GM18498 (cell line): Measurements from ENCODE around the gene GPRIN2.
"Not testable (repeated sequence)": the region's sequence is repeated elsewhere in the genome, so short reads cannot be mapped to it uniquely, and the experiment has no call there.

Source experiments
- ATAC-seq: cut with Tn5 transposase; IDR thresholded peaks from one replicate; pipeline ENCODE4 v1.9.1; 2021; ENCODE audit warnings: mild to moderate bottlenecking, moderate library complexity; ENCODE audit not compliant: unreplicated experiment

The GPRIN2 gene

DNA sequence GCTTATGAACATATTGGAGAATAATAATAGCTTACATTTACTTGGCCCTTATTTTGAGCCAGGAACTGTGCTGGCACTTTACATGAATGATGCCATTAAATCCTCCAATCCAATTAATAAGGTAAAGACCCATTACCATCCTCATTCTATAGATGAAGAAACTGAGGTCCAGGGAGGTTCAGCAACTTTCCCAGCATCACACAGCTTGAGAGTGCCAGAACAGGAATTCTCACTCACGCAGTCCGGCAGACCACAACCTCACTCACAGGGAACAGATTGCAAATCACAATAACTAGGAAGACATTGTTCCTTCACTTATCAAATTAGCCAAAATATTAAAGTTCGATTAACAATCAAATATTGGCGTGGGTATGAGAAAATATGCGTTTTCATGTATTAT is 18.3 kb downstream of the GPRIN2 start:
- ATAC-seq: no peak

DNA sequence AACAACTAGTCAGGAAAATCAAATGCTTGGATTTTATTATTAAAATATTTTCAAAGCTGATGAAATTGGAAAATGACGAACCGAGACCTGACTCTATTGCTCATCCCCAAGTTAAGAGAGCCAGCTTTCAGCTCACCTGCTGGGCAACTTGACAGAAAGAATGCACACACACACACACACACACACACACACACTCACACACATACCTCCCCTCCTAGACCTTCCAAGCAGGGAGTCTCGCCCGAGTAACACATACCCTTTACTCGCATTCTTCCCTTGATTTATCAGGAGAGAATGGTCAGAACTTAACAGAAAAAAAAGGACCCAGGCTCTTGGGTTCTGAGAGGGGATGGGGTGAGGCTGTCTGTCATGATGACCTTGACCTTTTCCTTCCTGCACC is 19.1 kb downstream of the GPRIN2 start:
- no peak for ATAC-seq

- no peak for ATAC-seq
Measured at GRCh38 chr10:46536781-46537180, 19.7 kb downstream of the GPRIN2 start.

DNA sequence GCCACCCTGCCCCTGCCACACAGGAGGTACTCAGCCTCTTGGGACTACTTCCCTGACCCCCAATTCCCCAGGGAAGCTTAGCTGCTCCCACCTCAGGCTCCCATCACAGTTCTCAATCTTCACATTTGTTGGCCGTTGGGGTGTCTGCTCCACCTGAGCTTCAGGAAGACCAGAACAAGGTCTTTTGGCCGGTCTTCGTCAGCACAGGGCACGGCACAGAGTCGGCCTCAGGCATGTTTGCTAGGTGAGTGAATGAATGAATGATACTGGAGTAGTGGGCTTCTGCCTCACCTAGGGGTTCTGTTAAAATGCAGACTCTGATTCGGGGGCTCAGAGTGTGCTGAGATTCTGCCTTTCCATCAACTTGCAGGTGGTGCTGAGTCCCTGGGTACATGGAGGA is 20.3 kb downstream of the GPRIN2 start:
- no peak for ATAC-seq

DNA sequence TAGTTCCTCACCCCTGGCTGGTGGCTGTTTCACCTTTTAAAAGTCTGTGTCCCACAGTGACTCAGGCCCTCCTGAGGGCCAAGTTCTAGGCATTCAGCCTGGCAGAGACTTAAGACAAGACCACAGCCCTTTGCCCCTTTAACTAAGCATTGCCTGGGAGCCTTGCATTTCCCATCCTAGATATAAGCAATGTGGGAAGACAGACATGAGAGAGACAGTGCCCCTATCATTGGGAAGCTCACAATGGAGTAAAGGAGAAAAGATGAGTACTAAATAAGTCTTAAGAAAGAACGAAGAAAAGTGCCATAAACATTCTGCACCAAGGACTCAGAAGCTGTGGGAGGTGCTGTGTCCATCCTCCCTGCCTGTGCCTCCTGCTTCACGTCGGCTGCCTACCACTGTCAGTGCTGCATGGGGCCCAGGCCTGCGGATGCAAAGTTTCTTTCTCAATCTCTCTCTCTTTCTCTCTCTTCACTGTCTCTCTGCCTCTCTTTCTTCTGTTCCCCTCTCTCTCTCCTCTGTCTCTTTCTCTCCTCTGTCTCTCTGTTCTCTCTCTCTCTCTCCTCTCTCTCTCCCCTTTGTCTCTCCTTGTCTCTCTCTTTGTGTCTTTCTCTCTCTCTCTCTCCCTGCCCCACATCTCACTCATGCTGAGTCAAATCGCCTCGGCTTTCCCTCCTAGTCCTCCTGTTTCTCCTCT is 21.5 kb downstream of the GPRIN2 start:
- ATAC-seq: no peak

DNA sequence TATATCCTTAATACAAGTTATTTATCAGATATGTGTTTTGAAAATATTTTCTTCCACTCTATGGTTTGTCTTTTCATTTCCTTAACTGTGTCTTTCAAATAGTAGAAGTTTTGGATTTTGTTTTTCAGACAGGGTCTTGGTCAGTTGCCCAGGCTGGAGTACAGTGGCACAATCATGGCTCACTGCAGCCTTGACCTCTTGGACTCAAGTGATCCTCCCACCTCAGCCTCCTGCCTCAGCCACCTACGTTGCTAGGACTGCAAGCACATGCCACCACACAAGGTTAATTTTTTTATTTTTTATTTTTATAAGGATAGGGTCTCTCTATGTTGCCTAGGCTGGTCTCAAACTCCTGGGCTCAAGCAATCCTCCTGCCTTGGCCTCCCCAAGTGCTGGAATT is 24.2 kb downstream of the GPRIN2 start:
- not testable (repeated sequence) for ATAC-seq

DNA sequence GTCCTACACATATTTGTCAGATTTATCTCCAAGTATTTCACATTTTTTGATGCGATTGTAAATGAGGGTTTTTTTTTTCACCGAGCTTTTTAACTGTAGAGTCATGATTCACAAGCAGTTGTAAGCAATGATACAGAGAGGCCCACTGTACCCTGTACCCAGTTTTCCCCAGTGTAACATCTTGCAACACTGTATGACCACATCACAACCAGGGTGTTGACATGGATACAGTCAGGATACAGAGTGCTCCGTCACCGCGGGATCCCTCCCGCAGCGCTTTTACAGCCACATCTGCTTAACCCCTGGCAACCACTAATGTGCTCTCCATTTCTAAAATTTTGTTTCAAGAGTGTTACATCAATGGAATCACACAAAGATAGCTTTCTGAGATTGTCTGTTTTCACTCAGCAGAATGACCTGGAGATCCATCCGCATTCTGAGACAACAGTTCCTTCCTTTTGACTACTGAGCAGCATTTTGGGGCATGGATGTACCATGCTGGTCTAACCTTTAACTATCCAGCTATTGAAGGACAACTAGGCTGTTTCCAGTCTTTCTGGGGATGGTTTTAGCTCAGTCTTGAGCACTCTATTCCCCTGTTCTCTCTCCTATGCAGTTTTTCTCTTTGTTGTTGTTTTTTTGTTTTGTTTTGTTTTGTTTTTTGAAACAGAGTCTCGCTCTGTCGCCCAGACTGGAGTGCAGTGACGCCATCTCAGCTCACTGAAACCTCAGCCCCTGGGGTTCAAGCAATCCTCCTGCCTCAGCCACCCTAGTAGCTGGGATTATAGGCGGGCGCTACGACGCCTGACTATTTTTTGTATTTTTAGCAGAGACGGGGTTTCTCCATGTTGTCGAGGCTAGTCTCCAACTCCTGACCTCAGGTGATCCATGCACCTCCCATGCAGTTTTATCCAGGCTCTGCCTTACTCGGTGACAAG is 25.9 kb downstream of the GPRIN2 start:
- ATAC-seq: no peak

- not testable (repeated sequence) for ATAC-seq
Measured at GRCh38 chr10:46529742-46530141, 26.7 kb downstream of the GPRIN2 start.

- ATAC-seq: no peak
Measured at GRCh38 chr10:46528675-46529615, 27.5 kb downstream of the GPRIN2 start.

- ATAC-seq: no peak
Measured at GRCh38 chr10:46528171-46528671, 28.2 kb downstream of the GPRIN2 start.

DNA sequence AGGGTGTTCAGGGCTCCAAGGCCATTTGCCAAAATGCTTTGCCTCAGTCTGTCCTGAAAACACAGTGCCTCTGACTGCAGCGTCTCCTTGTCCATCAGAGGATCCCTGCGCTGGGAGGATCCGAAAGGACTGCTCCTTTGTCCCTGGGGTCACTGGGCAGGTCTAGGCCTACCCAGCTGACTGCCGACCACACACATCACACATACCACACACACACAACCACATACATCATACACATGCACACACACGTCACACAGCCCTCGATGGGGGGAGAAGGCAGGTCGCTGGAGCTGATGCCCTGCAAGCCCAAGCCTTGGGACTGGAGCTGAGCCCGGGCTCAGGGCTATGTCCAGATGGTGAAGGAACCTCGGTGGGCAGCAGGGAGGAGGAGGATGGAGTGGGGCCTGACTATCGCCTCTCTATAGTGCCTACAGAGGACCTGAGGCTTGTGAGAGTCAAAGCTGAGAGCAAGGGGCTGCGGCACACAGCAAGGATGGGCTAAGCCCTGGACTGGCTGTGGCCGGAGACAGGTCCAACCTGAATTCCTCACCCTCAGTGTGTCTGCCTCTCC is 29.1 kb downstream of the GPRIN2 start:
- no peak for ATAC-seq

GRCh38 chr10:46526682-46527038 is 29.8 kb downstream of the GPRIN2 start:
- no peak for ATAC-seq

DNA sequence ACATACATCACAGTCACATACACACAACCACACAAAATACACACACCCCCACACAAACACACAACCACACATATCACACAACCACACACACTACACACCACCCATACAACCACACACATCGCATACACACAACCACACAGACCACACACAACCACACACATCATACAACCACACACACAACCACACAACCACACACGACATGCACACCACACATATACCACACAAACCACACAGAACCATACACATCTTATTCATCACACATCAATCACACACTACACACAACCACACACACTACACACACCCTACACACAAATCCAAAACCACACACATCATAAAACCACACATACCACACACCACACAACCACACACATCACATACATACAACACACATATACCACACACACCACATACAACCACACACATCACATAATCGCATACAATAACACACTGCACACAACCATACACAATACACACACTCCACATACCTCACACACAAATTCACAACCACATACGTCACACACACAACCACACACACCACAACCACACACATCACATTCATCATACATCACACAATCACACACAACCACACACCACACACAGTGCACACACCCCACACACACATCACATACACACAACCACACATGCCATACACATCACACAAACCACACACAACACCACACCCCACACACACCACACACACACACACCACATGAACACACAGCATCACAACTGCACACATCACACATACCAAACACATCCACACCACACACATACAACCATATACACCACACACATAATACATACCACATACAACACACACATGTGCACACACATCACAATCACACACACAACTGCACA is 30.4 kb downstream of the GPRIN2 start:
- ATAC-seq: no peak

DNA sequence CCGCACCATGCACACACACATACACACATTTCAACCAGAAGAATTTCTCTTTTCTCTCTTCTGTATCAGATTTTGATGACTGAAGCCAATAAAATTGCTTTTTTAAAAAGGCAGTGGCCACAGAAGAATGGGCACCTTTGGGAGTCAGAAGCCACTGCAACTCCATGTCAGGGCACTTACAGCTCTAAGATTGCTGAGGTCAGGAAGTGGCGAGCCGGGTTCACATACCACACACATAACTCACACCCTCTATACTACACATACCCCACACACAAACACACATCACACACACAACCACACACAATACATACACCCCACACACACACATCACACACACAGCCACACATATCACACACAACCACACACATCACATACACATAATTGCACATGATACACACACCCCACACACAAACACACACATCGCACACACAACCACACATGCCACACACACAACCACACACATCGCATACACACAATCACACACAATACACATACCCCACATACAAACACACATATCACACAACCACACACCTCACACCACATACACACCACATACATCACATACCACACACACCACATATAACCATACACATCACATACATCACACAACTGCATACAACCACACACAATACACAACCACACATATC is 31.2 kb downstream of the GPRIN2 start:
- no peak for ATAC-seq

GRCh38 chr10:46524472-46525176 is 31.8 kb downstream of the GPRIN2 start:
- ATAC-seq: no peak

DNA sequence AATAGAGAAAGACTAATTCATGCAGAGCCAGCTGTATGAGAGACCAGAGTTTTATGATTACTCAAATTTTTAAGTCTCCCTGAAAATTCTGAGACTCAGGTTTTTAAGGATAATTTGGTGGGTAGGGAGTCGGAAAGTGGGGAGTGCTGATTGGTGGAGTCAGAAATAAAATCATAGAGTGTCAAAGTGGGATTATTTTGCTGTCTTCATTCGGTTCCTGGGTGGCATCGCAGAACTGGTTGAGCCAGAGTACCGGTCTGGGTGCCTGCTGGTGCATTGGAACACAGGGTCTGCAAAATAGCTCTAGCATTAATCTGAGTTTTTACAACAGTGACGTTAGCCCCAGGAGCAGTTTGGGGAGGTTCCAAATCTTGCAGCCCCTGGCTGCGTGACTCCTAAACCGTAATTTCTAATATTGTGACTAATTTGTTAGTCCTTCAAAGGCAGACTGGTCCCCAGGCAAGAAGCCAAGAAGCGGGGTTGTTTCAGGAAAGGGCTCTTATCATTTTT is 32.4 kb downstream of the GPRIN2 start:
- ATAC-seq: no peak

DNA sequence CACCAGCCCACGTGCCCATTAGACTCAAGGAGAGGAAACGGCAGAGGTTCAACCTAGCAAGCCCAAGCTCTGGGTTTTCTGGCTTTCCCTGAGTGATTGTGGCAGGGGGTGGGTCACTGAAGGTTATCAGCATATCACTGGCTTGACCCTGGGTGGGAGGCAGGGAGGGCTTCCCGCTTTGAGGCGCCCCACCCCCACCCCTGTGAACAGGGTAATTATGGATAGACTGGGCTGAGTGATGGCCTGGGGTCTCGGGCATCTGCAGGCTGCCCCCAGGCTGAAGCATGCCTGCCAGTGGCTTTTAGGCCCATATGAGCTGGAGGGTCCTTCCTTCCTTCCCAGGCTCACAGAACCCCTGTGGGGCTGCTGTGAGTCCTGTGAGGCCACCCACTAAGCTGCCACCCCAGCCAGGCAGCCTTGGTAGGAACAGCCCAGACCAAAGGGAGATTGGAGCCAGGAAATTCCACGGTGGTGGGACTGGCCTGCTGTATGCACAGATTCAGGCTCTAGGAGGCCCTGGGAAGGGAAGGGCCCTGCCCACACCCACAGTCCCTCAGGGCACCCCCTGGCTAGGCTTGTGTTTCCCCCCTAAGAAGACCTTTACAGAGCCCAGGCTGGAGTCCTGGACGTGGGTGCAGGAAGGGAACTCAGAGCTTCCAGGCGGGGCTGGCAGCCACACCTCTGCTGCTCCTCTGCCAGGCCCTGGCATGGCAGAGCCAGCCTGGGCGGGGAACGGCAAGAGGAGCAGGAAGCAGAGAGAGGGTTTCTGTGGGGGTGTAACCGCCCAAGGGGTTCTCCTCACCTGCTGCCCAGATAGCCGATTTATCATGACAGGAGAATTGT is 33.1 kb downstream of the GPRIN2 start:
- no peak for ATAC-seq
